H1 (cell line): Measurements from ENCODE around the gene LAPTM4A. TPM values are rescaled to one million over a fixed set of nuclear protein-coding genes. Genes with fewer than 3 reads are reported as not detected.

ENCODE experiments used
- HDAC6 ChIP-seq: IDR thresholded peaks from one replicate; pipeline ENCODE4 v1.7.1; 2012; ENCODE audit warnings: low read depth, mild to moderate bottlenecking, inconsistent platforms, low read length, moderate library complexity
- polyA plus RNA-seq, 7 experiments: library from polyadenylated mRNA; depleted of rRNA in 3 of 7; stranded (reverse) in 5 of 7; unstranded in 2 of 7; fragments of >200 nt in 5 of 7; fragments of 200-250 nt in 2 of 7; gene quantifications; 1 replicate in 5 of 7; 2 replicates in 1 of 7; 4 replicates in 1 of 7; pipeline versions ENCODE4 v1.2.1 to v1.2.3, GENCODE V29; 2011 to 2013; ENCODE audit warnings: missing spikeins in 2 of 7, mixed read lengths in 2 of 7
- total RNA-seq: library from RNA; stranded (reverse); fragmentation: NEBNext Ultra II Directional; extraction: Animal tissue kit (Norgen Biotek cat#: 25700); gene quantifications from 2 replicates; pipeline ENCODE4 v1.2.1, GENCODE V29; 2021

LAPTM4A gene
- total and polyA plus RNA-seq, 2 of the 8 experiments (the other 6 are each of a cell fraction or from before 2014, with no cell fraction given): 193 to 419 TPM

DNA sequence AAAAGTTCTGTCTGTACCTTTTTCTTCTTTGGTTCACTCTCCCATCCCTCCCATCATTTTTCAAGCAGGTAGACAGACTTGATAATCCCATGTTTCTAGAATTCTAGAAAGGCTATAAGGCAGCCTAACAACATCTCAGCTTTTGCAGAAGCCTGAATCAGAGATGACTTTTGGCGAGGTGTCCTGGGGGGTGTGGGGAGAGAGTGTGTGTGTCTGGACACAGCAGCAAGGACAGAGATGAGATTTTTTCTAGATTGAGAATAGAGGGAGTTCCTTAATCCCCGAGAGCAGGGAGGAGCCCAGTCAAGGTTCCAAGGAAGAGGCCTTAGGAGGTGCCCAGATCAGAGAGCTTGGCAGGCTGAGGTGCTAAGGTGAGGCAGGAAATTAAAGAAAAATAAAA, 22.0 kb upstream of the LAPTM4A start (continued):
- no peak for TF ChIP-seq HDAC6
